Right lung (tissue), 5 donors: ENCODE results near the gene MDN1. TPM values are rescaled to one million over a fixed set of nuclear protein-coding genes. Genes with fewer than 3 reads are reported as not detected.
A peak's percentile ranks its signal among the peaks of the same experiment; 100 is the strongest.
"Not testable (repeated sequence)": the region's sequence is repeated elsewhere in the genome, so short reads cannot be mapped to it uniquely, and the experiment has no call there.

Experiments used
- DNase-seq, 2 donors: peaks; one replicate each; pipeline ENCODE4 v3.0.0-alpha.2; 2013
- polyA plus RNA-seq, 5 donors: library from polyadenylated mRNA; unstranded; fragments of 120-200 nt; gene quantifications; one replicate each; pipeline versions ENCODE4 v1.2.1 to v1.2.3, GENCODE V29; 2013; ENCODE audit warnings: inconsistent platforms in 1 of 5, low replicate concordance in 1 of 5; ENCODE audit not compliant: insufficient read length in 5 of 5, insufficient read depth in 1 of 5

MDN1 gene
- polyA plus RNA-seq, 5 donors, result 31.0 to 43.9 (median 36.1) TPM

DNA sequence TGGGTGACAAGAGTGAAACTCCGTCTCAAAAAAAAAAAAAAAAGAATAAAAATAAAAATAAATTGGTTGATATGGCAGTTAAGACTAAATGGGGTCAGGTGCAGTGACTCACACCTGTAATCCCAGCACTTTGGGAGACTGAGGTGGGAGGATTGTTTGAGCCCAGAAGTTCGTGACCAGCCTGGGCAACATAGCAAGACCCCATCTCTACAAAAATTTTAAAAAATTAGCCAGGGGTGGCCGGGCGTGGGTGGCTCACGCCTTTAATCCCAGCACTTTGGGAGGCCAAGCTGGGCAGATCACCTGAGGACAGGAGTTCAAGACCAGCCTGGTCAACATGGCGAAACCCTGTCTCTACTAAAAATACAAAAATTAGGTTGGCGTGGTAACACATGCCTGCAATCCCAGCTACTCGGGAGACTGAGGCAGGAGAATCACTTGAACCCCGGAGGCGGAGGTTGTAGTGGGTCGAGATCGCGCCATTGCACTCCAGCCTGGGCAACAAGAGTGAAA is 8.9 kb upstream of the MDN1 start:
- DNase-seq, result not testable (repeated sequence)

DNA sequence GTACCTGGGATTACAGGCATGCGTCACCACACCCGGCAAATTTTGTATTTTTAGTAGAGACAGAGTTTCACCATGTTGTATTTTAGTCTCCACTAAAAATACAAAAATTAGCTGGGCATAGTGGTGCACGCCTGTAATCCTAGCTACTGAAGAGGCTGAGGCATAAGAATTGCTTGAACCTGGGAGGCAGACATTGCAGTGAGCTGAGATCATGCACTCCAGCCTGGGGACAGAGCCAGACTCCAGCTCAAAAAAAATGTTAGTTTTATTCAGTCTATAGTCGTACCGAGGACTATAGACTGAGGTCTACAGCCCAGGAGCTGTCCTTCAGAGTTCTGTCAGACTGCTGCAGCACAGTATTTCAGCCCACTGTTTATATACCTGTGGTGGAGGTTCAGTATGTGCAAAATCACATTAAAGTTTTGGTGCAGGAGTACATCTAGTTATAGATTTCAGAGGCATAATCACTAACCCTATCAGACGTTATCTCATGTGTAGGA is 6.5 kb upstream of the MDN1 start:
- DNase-seq, result no peak

DNA sequence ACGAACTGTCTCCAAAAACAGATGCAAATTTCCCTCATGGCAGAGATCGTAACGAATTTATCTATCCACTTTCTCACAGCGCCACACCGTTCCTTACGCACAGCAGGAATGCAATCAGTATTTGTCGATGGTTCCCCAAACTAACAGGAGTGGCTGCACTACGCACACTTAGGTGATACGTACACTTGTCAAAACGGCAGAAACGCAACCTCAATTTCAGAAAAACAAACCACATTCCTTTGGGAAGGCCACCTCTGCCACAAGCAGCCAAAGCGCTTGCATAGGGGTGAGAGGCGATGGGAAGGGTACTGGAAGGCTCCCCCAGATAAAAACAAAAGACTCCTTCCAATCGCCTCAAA is 638 bp downstream of the MDN1 start:
- no peak for DNase-seq

DNA sequence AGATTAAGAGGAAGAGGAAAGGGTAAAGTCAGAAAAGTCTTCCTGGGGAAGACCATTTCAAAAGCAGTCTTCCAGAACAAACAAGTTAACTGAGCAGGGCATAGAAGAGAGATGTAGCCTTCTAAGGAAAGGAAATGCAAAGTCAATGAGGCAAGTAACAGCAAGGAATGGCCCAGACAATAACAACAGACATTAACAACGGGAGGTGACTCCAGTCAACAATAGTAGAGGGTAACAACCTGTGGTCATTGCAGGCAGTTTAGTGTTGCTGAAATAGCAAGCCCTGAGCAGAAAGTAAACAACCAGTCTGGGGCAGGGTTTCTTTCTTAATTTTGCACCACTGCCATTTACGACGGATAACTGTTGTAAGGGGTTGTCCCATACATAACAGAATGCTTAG is 2.1 kb downstream of the MDN1 start:
- DNase-seq, result no peak

DNA sequence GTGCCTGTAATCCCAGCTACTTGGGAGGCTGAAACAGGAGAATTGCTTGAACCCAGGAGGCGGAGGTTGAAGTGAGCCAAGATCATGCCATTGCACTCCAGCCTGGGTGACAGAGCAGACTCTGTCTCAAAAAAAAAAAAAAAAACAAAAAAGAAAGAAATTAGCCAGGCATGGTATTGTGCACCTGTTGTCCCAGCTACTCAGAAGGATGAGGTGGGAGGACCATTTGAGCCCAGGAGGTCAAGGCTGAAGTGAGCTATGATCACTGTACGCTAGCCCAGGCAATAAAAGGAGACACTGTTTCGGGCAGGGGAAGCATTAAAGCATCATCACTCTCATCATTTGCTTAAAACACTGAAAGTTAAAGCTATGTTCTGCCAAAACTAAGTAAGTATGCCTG is 6.2 kb downstream of the MDN1 start:
- DNase-seq, result not testable (repeated sequence)

DNA sequence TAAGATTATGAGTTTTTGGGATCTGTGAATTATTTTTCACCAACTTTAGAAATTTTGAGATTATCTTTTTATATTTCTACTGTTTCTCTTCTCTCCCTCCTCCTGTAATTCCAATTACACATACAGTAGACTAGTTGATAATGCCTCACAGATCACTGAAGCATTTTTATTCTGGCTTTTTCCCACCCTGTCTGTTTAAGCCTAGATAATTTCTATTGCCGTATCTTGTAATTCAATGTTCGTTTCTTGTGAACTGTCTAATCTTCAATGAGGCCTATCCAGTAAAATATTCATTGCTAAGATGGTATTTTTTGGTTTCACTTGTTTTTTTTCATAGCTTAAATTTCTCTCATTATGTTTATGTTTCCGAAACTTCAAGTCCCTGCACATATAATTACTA is 12.0 kb downstream of the MDN1 start:
- no peak for DNase-seq

DNA sequence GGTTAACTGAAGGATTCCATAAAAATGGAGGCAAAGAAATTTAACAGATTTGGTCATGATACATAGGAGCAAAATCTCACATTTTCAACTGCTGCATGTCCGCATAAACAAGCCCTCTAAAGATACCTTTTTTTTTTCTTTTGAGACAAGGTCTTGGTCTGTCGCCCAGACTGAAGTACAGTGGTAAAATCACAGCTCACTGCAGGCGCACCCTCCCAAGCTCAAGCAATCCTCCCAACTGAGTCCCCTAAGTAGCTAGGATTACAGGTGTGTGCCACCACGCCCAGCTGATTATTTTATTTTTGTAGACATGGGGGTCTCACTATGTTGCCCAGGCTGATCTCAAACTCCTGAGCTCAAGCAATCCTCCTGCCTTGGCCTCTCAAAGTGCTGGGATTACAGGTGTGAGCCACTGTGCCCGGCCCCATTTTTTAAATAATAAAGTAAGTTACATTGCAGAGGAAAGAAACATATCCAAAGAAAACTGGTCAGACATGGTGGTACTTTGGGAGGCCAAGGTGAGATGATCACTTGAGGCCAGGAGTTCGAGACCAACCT is 13.7 kb downstream of the MDN1 start:
- no peak for DNase-seq

DNA sequence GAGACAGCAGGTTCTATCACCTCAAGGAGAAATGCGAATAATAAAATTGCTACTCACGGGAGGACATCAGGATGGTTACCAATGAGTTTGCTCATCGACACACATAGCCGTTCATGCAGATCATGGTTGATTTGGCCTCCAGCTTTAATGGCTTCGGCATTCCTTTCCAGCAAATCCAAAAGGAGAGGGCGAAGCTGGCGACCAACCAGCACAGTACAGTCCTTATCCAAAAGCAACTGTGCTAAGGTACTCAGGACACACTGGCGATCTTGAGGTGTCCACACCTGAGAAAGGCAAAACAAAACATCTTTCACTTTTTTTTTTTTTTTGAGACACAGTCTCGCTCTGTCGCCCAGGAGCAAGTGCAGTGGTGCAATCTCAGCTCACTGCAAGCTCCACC is 16.3 kb downstream of the MDN1 start:
- DNase-seq, result no peak

DNA sequence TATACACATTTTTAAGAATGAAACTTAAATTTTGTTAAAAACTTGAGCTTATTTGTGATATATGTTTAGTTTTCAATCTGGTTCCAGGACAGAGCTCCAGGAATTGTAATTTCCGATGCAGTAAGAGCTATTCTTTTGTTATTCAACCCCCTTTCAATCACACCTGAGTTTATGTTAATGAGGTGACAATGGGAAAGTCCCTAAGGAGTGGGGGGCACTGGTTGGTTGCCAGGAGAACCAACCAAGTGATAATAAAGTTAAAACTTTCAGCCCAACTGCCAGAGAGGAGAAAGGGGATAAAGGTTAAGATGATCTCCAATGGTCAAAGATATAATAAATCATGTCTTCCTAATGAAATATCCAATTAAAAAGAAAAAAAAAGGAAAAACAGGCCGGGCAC is 19.8 kb downstream of the MDN1 start:
- DNase-seq, result no peak

DNA sequence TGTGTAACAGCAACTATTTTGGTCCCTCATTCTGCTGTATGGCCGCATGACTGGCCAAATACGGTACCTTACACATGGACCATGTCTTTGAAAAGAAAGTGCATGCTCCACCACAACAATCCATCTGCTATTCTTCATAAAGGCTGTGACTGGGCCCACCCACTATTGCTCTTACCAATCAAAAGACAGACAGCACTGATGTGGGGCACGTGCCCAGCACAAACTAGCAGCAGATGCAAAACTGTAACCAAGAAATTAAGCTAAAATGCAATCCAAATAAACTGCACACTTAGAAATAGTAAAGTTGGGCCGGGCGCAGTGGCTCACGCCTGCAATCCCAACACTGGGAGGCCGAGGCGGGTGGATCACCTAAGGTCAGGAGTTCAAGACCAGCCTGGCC is 20.5 kb downstream of the MDN1 start:
- DNase-seq, result no peak

DNA sequence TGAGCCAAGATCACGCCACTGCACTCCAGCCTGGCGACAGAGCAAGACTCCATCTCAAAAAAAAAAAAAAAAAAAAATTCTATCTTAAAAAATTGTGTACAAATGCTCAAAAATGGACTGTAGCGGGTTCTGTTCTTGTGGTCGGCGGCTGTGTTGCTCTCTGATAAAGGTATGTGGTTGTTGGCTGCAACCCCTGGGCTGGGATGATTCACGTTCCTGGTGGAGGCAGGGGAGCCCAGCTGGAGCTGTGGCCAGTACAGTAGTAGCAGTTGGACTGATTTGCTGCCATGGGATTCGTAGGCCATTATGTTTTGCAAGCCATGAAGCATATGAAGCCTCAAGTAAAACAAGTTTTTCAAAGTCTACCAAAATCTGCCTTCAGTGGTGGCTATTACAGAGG is 22.3 kb downstream of the MDN1 start:
- DNase-seq, result no peak

DNA sequence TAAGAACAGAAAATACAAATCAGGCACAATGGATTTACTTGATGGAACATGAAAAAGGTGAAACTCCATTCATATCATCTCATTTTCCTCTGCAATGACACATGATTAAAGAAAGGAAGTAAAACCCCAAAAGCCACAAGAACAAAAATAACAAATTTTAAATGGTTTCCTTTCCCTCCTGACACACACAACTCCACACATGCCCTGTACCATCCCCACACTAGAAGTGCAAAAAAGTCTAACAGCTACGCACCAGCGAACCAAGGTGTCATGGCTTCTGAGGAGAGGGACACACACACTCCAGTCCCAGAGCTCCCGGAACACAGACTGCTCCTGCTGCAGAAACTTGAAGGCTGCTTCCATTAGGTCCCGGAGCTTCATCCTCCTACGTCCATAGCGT is 25.3 kb downstream of the MDN1 start:
- DNase-seq, result no peak

DNA sequence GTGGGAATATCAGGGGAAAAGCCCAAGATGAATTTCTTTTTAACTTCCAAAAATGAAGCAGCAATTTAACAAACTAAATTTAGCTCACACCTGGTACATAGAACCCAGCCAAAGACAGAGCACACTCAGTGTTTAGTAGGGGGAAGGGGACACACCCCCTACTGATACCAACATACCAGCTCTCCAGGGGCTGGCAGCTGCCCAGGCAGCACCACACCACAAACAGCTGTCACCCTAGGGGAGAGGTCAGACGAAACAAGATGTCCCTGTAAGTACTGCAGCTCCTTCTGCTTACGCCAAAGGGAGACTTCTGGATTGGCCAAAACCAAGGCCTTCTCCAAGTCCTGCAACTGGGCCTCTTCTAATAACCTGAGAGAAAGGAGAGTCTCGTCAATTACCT is 26.0 kb downstream of the MDN1 start:
- no peak for DNase-seq

DNA sequence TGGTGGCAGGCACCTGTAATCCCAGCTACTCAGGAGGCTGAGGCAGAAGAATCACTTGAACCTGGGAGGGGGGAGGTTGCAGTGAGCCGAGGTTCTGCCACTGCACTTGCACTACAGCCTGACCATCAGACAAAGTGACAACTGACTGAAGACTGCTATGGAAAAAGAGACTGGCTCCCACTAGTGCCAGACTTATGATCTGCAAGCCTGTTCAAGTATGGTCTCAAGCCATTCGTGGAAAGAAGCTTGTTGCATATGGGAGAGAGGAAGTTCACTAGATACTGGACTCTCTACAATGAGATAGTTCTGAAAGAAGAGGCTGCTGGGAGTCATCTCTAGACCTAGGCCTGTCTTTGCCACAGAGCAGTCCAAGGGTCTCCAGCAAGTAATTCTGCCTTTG is 26.7 kb downstream of the MDN1 start:
- DNase-seq, result peak in 1 of 2 donors; percentile 9

DNA sequence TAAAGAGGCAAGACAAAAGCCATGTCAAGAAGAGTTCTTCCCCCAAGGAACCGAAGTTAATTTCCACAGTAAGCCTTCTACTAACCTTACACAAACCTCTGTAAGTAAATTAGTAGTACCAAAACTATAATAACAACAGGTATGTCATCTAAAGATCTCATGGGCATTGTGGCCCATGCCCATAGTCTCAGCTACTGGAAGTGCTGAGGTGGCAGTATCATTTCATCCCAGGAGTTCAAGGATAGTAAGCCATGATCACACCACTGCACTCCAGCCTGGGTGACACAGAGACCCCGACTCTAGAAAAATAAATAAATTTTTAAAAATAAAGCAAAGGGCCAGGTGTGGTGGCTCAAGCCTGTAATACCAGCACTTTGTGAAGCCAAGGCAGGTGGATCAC is 29.2 kb downstream of the MDN1 start:
- no peak for DNase-seq

DNA sequence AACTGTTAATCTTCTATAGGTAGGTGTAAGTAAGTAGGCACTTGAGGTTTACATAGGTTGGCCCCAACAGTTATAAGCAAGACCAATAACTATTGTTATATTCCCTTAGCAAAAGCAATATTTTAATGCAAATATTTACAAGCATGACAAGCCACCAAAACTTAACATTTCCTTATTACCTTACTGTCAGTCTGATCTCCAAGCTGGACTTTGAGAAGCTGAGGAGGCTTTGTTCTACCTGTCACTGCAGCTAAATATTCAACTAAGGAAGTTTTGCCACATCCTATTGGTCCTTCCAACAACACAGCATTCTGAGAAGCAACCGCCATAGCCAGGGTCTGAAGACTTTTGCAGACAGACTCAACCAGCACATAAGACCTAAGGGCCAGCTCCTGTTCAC is 29.6 kb downstream of the MDN1 start:
- no peak for DNase-seq

DNA sequence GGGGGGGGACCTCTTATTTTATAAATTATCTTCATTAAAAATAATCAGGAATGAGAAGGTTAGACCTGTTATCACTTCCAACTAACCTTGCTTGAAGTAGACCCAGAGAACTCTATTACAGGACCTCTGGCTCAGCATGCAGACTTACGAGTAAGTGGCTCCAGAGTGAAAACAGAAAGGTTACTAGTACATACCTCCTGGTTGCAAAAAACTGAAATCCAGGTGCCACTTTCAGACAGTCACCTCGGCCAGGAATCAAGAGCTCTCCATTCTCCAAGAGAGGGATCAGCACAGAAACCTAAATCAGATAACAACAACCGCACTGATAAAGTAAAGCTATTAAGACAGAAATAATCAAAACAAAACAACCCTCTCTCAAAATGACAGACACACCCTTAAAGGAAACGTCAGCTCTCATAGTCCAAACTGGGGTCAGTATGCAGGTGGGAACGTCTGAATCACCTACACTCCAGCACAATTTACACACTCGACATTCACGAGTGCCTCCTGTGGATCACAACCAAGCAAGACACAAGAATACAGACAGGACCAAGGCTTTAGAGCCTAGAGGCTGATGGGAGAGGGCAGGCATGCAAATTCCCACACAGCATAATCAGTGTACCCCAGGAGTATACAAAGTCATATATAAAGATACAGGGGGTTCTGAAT is 31.8 kb downstream of the MDN1 start:
- DNase-seq, result no peak

DNA sequence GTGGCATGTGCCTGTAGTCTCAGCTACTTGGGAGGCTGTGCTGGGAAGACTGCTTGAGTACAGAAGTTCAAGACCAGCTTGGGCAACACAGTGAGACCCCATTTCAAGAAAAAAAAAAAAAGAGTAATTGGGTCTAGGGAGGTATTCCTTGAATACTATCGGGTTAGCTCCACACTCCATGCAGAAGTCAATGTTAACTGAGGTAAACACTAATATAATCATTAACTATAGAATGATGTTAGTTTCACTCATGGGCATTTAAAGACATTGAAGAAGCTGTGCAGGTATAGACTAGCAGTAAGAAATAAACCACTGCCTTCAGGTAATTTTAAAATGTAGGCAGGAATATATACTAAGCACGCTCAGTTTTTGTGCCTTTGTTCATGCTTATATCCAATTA is 32.6 kb downstream of the MDN1 start:
- DNase-seq, result no peak

DNA sequence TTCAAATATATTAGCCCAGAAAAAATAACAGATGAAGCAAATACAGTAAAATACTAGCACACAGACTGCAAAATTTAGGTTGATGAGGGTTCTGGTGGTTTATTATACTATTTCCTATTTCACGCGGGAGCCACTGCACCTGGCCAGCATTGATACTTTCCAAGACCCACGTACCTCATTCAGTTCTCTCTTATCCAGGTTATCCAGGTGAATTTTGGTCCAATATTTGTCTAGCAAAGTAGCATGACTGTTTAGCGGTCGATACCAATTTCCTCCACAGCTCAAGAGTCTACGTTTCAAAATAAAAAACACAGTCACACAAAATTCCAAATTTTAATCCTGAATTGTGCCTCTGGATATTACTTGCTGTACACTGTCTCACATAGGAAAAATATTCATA is 34.8 kb downstream of the MDN1 start:
- DNase-seq, result no peak

DNA sequence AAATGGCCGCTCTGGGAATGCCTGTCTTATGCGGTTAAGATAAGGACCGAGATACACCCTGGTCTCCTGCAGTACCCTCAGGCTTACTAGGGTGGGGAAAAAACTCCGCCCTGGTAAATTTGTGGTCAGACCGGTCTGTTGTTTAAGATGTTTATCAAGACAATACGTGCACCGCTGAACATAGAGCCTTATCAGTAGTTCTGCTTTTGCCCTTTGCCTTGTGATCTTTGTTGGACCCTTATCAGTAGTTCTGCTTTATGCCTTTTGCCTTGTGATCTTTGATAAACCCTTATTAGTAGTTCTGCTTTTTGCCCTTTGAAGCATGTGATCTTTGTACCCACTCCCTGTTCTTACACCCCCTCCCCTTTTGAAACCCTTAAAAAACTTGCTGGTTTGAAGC is 36.3 kb downstream of the MDN1 start:
- DNase-seq, result not testable (repeated sequence)

DNA sequence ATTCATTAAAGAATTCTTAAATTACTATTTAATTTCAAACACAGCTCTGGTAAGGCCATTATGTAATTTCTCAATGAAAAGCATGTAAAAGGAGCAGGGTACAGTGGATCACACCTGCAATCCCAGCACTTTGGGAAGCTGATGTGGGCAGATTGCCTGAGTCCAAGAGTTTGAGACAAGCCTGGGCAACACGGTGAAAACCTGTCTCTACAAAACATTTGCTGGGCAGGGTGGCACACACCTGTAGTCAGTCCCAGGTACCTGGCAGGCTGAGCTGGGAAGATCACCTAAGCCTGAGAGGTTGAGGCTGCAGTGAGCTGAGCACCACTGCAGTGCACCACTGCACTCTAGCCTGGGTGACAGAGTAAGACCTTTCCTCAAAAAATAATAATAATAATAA is 37.4 kb downstream of the MDN1 start:
- no peak for DNase-seq

DNA sequence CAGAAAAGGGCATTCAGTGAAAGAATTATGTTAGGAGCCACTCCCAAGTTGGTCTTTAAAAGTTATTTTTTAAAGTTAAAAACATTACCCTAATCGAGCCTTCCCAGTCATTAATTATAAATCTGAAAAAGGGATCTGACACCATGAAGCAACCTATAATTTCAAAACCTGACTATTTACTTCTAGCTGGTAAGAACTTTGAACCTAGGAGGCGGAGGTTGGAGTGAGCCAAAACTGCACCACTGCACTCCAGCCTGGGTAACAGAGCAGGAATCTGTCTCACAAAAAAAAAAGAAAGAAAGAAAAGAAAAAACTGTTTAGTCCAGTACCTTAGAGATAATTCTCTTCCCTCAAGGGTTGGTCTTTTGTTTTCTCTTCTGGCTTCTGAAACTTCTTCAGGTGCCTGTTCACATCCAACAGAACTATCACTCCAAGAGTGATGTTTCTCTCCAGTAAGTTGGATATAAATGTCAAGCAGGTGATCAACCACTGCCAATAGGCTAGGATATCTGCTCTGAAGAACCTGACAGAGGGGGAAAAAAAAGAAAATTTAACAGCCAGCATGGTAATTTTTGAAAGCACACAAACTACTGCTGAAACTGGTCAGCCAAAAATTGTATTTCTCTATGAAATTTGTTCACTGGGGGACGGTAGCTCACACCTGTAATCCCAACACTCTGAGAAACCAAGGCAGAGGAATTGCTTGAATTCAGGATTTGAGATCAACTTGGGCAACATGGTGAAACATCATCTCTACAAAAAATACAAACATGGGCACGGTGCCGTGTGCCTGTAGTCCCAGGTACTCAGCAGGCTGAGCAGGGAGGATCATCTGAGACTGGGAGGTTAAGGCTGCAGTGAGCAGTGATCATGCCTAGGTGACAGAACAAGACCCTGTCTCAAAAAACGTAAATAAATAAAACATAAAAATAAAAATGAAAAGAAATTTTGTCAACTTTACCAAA is 38.2 kb downstream of the MDN1 start:
- no peak for DNase-seq

DNA sequence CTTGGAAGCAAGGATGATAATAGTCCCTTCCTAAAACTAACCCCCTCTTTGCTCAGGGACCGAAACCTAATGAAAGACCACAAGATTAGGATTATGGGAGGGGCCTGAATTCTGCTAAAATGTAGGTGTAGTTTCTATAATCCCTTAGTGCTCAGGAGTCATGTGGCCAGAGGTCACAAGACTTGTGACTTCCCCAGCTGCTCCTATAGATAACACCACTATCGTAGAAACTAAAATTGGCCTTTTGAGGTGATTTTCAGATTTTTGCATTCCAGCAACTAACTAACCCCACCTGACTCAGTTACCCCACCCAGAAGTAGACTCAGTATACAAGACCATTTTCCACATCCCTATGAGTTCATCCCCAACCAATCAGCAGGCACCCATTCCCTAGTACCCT is 42.1 kb downstream of the MDN1 start:
- no peak for DNase-seq
